Measurements from ENCODE around the gene TM6SF1.
"Not testable (repeated sequence)": the region's sequence is repeated elsewhere in the genome, so short reads cannot be mapped to it uniquely, and the experiment has no call there.

TM6SF1 gene

GRCh38 chr15:83106994-83107840 is at the start of gene TM6SF1:
TM6SF1 (plus strand) TSS chr15:83107645; CDS start chr15:83107681, 36 bp downstream.
- DNase-seq: peak in 1 of 2 experiments; percentile 14

- no peak for DNase-seq
Observed at GRCh38 chr15:83057696-83058376, 49.6 kb upstream of the TM6SF1 start.

- no peak for DNase-seq
Observed at GRCh38 chr15:83061680-83062079, 45.8 kb upstream of the TM6SF1 start.

- no peak for DNase-seq
Observed at GRCh38 chr15:83062768-83063180, 44.7 kb upstream of the TM6SF1 start.

- no peak for DNase-seq
Observed at GRCh38 chr15:83063551-83063950, 43.9 kb upstream of the TM6SF1 start.

- DNase-seq: no peak
Observed at GRCh38 chr15:83064859-83065258, 42.6 kb upstream of the TM6SF1 start.

- no peak for DNase-seq
Observed at GRCh38 chr15:83065431-83065830, 42.0 kb upstream of the TM6SF1 start.

GRCh38 chr15:83066034-83066733 is 41.3 kb upstream of the TM6SF1 start:
- DNase-seq: peak; percentile 7 to 14

GRCh38 chr15:83066734-83067637 is 40.5 kb upstream of the TM6SF1 start, which contains the start of gene BTBD1:
BTBD1 (minus strand) TSS chr15:83067252; CDS start chr15:83067151, 101 bp downstream.
- peak; percentile 92 to 94 for DNase-seq

- DNase-seq: no peak
Observed at GRCh38 chr15:83067638-83067962, 39.8 kb upstream of the TM6SF1 start.

- DNase-seq: no peak
Observed at GRCh38 chr15:83068054-83068453, 39.4 kb upstream of the TM6SF1 start.

- DNase-seq: peak; percentile 10 to 29
Observed at GRCh38 chr15:83069211-83069642, 38.2 kb upstream of the TM6SF1 start.

- DNase-seq: no peak
Observed at GRCh38 chr15:83077491-83078230, 29.8 kb upstream of the TM6SF1 start.

- DNase-seq: no peak
Observed at GRCh38 chr15:83078712-83079111, 28.7 kb upstream of the TM6SF1 start.

GRCh38 chr15:83081256-83082014 is 26.0 kb upstream of the TM6SF1 start:
- DNase-seq: no peak

GRCh38 chr15:83082730-83083386 is 24.6 kb upstream of the TM6SF1 start:
- DNase-seq: no peak

GRCh38 chr15:83085461-83085860 is 22.0 kb upstream of the TM6SF1 start:
- not testable (repeated sequence) for DNase-seq

- not testable (repeated sequence) for DNase-seq
Observed at GRCh38 chr15:83085864-83086552, 21.4 kb upstream of the TM6SF1 start.

GRCh38 chr15:83087576-83087975 is 19.9 kb upstream of the TM6SF1 start:
- no peak for DNase-seq

GRCh38 chr15:83088876-83089275 is 18.6 kb upstream of the TM6SF1 start:
- no peak for DNase-seq

All from activated CD4-positive, alpha-beta T cell treated with anti-CD3 and anti-CD28 coated beads, Interleukin-2, amount 50 U/mL, for 48 hours (primary cell).